Ovary (tissue), 9 donors: ENCODE measurements around the gene CLTC. TPM values are rescaled to one million over a fixed set of nuclear protein-coding genes. Genes with fewer than 3 reads are reported as not detected.

ENCODE experiments used
- DNase-seq, 5 donors: peaks; one replicate each; pipeline ENCODE4 v3.0.0-alpha.2; 2019 to 2020
- H3K27ac ChIP-seq, 2 donors: fragments of 200-600 bp; one replicate each; pipeline versions ENCODE4 v1.5.1 to v1.8.0; 2019 to 2022
- H3K27me3 ChIP-seq: fragments of 200-600 bp; one replicate; pipeline ENCODE4 v1.8.0; 2022
- H3K36me3 ChIP-seq: fragments of 200-600 bp; sonication (generic); one replicate; pipeline ENCODE4 v1.5.1; 2019
- H3K4me1 ChIP-seq: one replicate; pipeline ENCODE4 v1.8.1; 2013; ENCODE audit warnings: mild to moderate bottlenecking, moderate library complexity; ENCODE audit not compliant: insufficient read depth
- H3K4me3 ChIP-seq: fragments of 200-600 bp; sonication (generic); one replicate; pipeline ENCODE4 v1.5.1; 2017
- H3K9me3 ChIP-seq, 2 donors: fragments of 200-600 bp in 1 of 2; sonication (generic) in 1 of 2; one replicate each; pipeline versions ENCODE4 v1.5.1 to v1.8.1; 2013 to 2019; ENCODE audit warnings: mild to moderate bottlenecking in 1 of 2, moderate library complexity in 1 of 2
- CTCF ChIP-seq, 3 donors: fragments of 450-650 bp in 2 of 3; fragments of 200-600 bp in 1 of 3; IDR thresholded peaks; one replicate each; pipeline versions ENCODE4 v1.5.1 to v1.8.0; 2016 to 2022; ENCODE audit warnings: antibody characterized with exemption in 3 of 3, mild to moderate bottlenecking in 1 of 3
- EP300 ChIP-seq: sonication (generic); formaldehyde crosslinking; IDR thresholded peaks from one replicate; pipeline ENCODE4 v1.6.1; 2017; ENCODE audit warnings: antibody characterized with exemption
- POLR2A ChIP-seq: fragments of 450-650 bp; IDR thresholded peaks from one replicate; pipeline ENCODE4 v1.6.1; 2017; ENCODE audit warnings: antibody characterized with exemption, mild to moderate bottlenecking, moderate library complexity
- WGBS, 3 donors: extraction: QIAGEN DNeasy Blood & Tissue Kit in 1 of 3; methylation state at CpG; one replicate each; pipeline versions ENCODE4 v1.1.5 to v1.1.7; 2013 to 2017; 5-methylcytosine and 5-hydroxymethylcytosine counted together
- intact Hi-C, 4 donors: fragments of 100-400 bp; cut with DNase I; formaldehyde crosslinking; loops; one replicate each; pipeline versions ENCODE4 v1.11.0 to v1.15.1; 2022 to 2023
- polyA plus RNA-seq, 2 donors: library from polyadenylated mRNA; stranded (reverse); fragments of 200-250 nt in 1 of 2; fragments of 350-450 nt in 1 of 2; fragmentation: Illumina TruSeq in 1 of 2; extraction: RNeasy Lipid Tissue Mini Kit (QIAGEN cat#74804) in 1 of 2; gene quantifications; one replicate each; pipeline ENCODE4 v1.2.3, GENCODE V29; 2013 to 2014
- total RNA-seq, 7 donors: library from RNA; depleted of rRNA in 2 of 7; stranded (reverse); fragments of >200 nt in 2 of 7; fragmentation: NEBNext Ultra II Directional in 3 of 7; extraction: Animal tissue kit (Norgen Biotek cat#: 25700) in 3 of 7; gene quantifications; one replicate each; pipeline versions ENCODE4 v1.1.0 to v1.2.4, GENCODE V29; 2016 to 2023
- donor health status: DM: no; HTN: no; CAD: no; lungs with moderate emphysema.
- donor health status: DM: no; HTN: no; CAD: no.
- donor health status: Bipolar disorder and iron deficiency.
- donor health status: DM: yes; HTN: yes; CAD: no.
- donor health status: DM: no; HTN: no; CAD: no.
- donor health status: DM: yes; HTN: yes; CAD: no.

Gene CLTC
- total and polyA plus RNA-seq, 9 donors, result 71.4 to 219 (median 145) TPM

GRCh38 chr17:59601130-59601529, 18.6 kb upstream of the CLTC start:
- no peaks in the 10 kb centered on the region for H3K27me3 ChIP-seq
- no peak for DNase-seq
- H3K9me3 ChIP-seq, result no peaks in the 10 kb centered on the region
- no peaks in the 10 kb centered on the region for H3K4me1 ChIP-seq
- TF ChIP-seq EP300 (no peak), CTCF (IDR thresholded peaks at IDR 0.05) (no peak), POLR2A (no peak)
- no peak overlapping the region for H3K4me3 ChIP-seq
- WGBS, 3 donors, result 87 to 96% (median 88%) methylated on average over 2 of the region's 2 CpGs
- H3K27ac ChIP-seq, result no peak overlapping the region
- H3K36me3 ChIP-seq, result no peaks in the 10 kb centered on the region
- intact Hi-C loops, result no loop called here

DNA sequence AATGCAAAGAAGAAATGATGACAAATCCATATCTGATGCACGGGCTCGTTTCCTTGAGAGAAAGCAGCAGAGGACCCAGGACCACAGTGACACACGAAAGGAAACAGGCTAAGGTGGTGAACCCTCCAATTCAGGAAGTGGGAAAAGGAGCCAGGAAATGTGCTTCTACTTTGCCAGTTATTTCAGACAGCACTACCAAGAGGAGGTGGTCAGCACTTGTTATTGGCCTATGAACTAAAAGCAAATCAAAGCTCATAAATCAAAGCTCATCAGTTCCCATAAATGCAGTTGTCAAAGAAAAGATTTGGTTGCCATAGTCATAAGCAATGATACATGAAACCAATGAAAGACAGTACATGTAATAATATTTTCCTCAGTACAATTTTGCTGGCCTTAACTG, 12.6 kb upstream of the CLTC start:
- Histone ChIP-seq H3K27me3 (no peaks in the 10 kb centered on the region), H3K4me1 (no peaks in the 10 kb centered on the region), H3K36me3 (no peaks in the 10 kb centered on the region), H3K9me3 (no peaks in the 10 kb centered on the region), H3K4me3 (no peak overlapping the region), H3K27ac (no peak overlapping the region)
- 79 to 88% (median 87%) methylated on average over 3 of the region's 3 CpGs for WGBS, 3 donors
- TF ChIP-seq CTCF (IDR thresholded peaks at IDR 0.05), result no peak
- no peak for TF ChIP-seq EP300
- no peak for TF ChIP-seq POLR2A
- intact Hi-C loops, result no loop called here
- DNase-seq, result no peak

DNA sequence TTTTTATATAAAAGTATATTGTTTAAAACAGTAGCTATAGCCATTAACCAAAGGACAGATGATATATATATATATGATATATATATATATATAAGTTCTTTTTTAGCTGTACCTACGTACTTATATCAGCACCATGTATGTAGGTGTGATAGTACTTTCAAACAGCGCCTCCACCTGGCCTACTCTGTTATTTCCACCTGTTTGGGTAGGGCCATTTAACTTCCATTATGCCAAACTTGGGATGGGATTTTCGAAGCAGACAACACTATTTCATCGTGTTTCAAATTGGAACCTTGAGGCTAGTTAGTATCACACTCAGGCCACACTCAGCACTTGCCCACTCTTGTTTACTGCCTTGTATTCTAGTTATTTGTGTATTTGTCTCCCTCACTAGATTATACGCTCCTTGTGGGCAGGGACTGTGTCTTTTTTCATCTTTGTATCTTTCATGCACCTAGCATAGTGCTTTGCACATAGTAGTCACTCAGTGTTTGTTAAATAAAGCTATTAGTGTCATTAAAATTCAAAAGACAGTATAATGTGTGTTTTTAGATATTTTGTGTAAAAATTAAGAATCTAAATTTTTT, 11.8 kb upstream of the CLTC start:
- Histone ChIP-seq H3K27ac (no peak overlapping the region), H3K4me3 (no peak overlapping the region), H3K27me3 (no peaks in the 10 kb centered on the region), H3K9me3 (no peaks in the 10 kb centered on the region), H3K36me3 (no peaks in the 10 kb centered on the region), H3K4me1 (no peaks in the 10 kb centered on the region)
- TF ChIP-seq POLR2A, result no peak
- TF ChIP-seq EP300, result no peak
- no peak for TF ChIP-seq CTCF (IDR thresholded peaks at IDR 0.05)
- intact Hi-C loops, result no loop called here
- DNase-seq, result no peak
- WGBS, 3 donors, result 86 to 93% (median 90%) methylated on average over 5 of the region's 5 CpGs

GRCh38 chr17:59611503-59611902, 8.2 kb upstream of the CLTC start:
- TF ChIP-seq CTCF (IDR thresholded peaks at IDR 0.05), result no peak
- Histone ChIP-seq H3K9me3 (no peaks in the 10 kb centered on the region), H3K4me1 (no peaks in the 10 kb centered on the region), H3K4me3 (no peak overlapping the region), H3K36me3 (no peaks in the 10 kb centered on the region), H3K27me3 (no peaks in the 10 kb centered on the region), H3K27ac (no peak overlapping the region)
- no peak for DNase-seq
- intact Hi-C loops, result no loop called here
